ENCODE results near the gene PRR5L.

DNA sequence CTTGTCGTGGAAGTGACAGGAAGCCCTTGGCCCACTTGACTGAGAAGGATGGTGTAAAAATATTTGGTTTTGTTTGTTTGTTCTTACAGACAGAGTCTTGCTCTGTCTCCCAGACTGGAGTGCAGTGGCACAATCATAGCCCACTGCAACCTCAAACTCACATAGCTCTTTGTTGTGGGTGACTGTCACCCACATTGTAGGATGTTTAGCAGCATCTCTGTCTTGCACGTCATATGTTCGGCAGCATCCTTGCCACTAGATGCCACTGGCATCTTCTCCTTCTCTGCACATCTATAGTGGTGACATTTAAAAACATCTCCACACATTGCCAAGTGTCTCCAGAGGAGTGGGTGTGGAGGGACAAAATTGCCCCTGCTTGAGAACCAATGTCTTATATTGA lies 56.8 kb downstream of the PRR5L start:
- TF ChIP-seq, protein P1, sequence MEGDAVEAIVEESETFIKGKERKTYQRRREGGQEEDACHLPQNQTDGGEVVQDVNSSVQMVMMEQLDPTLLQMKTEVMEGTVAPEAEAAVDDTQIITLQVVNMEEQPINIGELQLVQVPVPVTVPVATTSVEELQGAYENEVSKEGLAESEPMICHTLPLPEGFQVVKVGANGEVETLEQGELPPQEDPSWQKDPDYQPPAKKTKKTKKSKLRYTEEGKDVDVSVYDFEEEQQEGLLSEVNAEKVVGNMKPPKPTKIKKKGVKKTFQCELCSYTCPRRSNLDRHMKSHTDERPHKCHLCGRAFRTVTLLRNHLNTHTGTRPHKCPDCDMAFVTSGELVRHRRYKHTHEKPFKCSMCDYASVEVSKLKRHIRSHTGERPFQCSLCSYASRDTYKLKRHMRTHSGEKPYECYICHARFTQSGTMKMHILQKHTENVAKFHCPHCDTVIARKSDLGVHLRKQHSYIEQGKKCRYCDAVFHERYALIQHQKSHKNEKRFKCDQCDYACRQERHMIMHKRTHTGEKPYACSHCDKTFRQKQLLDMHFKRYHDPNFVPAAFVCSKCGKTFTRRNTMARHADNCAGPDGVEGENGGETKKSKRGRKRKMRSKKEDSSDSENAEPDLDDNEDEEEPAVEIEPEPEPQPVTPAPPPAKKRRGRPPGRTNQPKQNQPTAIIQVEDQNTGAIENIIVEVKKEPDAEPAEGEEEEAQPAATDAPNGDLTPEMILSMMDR (optimal IDR thresholded peaks at IDR 0.05 in 1 of 3, IDR thresholded peaks at IDR 0.05 in 1 of 3, conservative IDR thresholded peaks at IDR 0.05 in 1 of 3; ENCODE audit: extremely low read depth in 1 of 3, insufficient read depth in 2 of 3, low read length in 3 of 3), result peak in 1 of 3 experiments; percentile 44
- no peak for TF ChIP-seq EZH2 (IDR thresholded peaks at IDR 0.05; ENCODE audit: low read length)
